GM19372 (cell line): ENCODE data around the gene CD160.

Experiments
- ATAC-seq: cut with Tn5 transposase; IDR thresholded peaks from one replicate; pipeline ENCODE4 v1.9.1; 2021; ENCODE audit warnings: mild to moderate bottlenecking, low read depth, moderate library complexity; ENCODE audit not compliant: unreplicated experiment

Gene CD160

DNA sequence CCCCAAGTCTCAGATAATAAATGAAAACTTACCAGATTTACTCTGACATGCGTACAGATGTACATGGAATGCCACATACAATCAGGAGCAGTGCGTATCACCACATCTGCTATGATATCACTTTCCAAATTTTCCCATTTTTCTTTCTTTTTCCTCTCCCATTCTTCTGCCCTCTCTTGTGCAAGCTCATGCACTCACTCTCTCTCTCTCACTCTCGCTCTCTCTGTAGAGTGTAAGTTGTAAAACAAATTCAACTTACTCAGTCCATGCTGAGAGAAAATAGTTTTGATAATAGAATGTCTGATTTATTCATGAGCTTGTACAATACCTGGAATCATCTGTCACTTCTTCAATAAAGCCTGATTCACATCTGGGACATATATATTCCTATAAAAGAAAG lies 69.3 kb downstream of the CD160 start:
- no peak for ATAC-seq
